Lower leg skin (tissue), 3 donors: Measurements from ENCODE around the gene TRIP10.

Experiments used
- CTCF ChIP-seq, 3 donors: fragments of 450-650 bp; IDR thresholded peaks; one replicate each; pipeline ENCODE4 v1.5.1; 2016; ENCODE audit warnings: antibody characterized with exemption in 3 of 3, mild to moderate bottlenecking in 3 of 3, moderate library complexity in 2 of 3
- POLR2A ChIP-seq, 2 donors: fragments of 450-650 bp; IDR thresholded peaks; one replicate each; pipeline ENCODE4 v1.6.1; 2016 to 2017; ENCODE audit warnings: antibody characterized with exemption in 2 of 2, mild to moderate bottlenecking in 1 of 2, moderate library complexity in 1 of 2

DNA sequence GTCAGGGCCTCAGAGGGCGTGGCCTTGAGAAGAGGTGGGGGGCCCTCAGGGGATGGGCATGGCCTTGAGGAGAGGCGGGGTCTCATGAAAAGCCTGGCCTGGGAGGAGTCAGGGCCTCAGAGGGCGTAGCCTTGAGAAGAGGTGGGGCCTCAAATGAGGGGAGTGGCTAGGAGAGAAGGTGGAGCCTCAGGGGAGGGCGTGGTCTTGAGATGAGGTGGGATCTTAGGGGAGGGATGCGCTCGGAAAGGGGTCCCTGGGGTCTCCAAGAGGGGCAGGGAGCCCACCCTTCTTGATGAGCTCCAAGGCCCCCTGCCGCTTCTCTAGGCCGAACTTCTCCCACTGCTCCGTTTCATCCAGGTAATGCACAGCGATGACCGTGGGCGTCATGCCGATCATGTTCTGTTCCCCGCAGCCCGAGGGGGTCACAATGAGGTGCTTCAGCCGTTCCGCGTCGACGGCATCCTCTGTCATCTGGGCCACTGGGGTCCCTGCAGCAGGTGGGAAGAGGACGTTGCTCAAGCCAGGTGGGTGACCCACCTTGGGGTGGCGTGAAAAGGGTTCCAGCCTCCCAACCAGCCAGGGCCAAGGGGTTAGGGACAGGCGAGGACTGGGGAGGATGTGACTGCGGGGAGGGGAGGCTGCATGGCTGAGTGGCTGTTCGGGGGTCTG, 45.2 kb upstream of the TRIP10 start:
- no peak for TF ChIP-seq CTCF (IDR thresholded peaks at IDR 0.05)
- TF ChIP-seq POLR2A (IDR thresholded peaks at IDR 0.05): no peak
